CD4-positive, alpha-beta memory T cell (primary cell): ENCODE measurements around the gene GCHFR. TPM values are rescaled to one million over a fixed set of nuclear protein-coding genes. Genes with fewer than 3 reads are reported as not detected.

Source experiments
- CTCF ChIA-PET: fragments of 350-600 bp; sonication (Branson Sonifier 250); formaldehyde crosslinking; loops from one replicate; lab custom pipeline; 2021; ENCODE audit warnings: inconsistent platforms; ENCODE audit not compliant: partially characterized antibody; lab: Charles Lee
- POLR2A ChIA-PET: fragments of 350-600 bp; sonication (Branson Sonifier 250); formaldehyde crosslinking; loops from one replicate; lab custom pipeline; 2021; ENCODE audit not compliant: partially characterized antibody; lab: Charles Lee
- DNase-seq, 5 donors: peaks; one replicate each; pipeline versions ENCODE4 v3.0.0 to v3.0.0-alpha.2; 2020 to 2022; ENCODE audit warnings: mixed read lengths in 1 of 5
- H3K27ac ChIP-seq: one replicate; pipeline ENCODE4 v1.7.0; 2013; ENCODE audit warnings: low read depth, low read length
- H3K27me3 ChIP-seq: 2 replicates; pipeline ENCODE4 v1.7.0; 2013; ENCODE audit warnings: mild to moderate bottlenecking, low read length, moderate library complexity; ENCODE audit not compliant: insufficient read depth
- H3K36me3 ChIP-seq: 2 replicates; pipeline ENCODE4 v1.7.0; 2013; ENCODE audit warnings: mild to moderate bottlenecking, low read length, moderate library complexity; ENCODE audit not compliant: insufficient read depth
- H3K4me1 ChIP-seq: 2 replicates; pipeline ENCODE4 v1.7.0; 2013; ENCODE audit warnings: mild to moderate bottlenecking, low read length, moderate library complexity; ENCODE audit not compliant: insufficient read depth
- H3K4me3 ChIP-seq, 2 donors: one replicate each; pipeline ENCODE4 v1.7.0; 2013; ENCODE audit warnings: low read length in 2 of 2, mild to moderate bottlenecking in 1 of 2
- H3K9me3 ChIP-seq, 2 donors: one replicate each; pipeline ENCODE4 v1.7.0; 2013; ENCODE audit warnings: low read length in 2 of 2, control low read depth in 1 of 2; ENCODE audit not compliant: control insufficient read depth in 1 of 2
- H3K27ac Mint-ChIP-seq, 7 donors: one replicate each; pipeline ENCODE4 v1.8.0; 2020 to 2021; ENCODE audit warnings: mixed read lengths in 7 of 7, mild to moderate bottlenecking in 6 of 7, inconsistent platforms in 3 of 7, moderate library complexity in 3 of 7
- H3K27me3 Mint-ChIP-seq, 2 donors: one replicate each; pipeline ENCODE4 v1.8.0; 2020 to 2021; ENCODE audit warnings: mixed read lengths in 2 of 2
- H3K36me3 Mint-ChIP-seq, 2 donors: one replicate each; pipeline ENCODE4 v1.8.0; 2020 to 2021; ENCODE audit warnings: mixed read lengths in 2 of 2, inconsistent platforms in 1 of 2, mild to moderate bottlenecking in 1 of 2
- H3K4me1 Mint-ChIP-seq, 4 donors: one replicate each; pipeline ENCODE4 v1.8.0; 2020 to 2021; ENCODE audit warnings: mixed read lengths in 4 of 4, mild to moderate bottlenecking in 1 of 4
- H3K4me3 Mint-ChIP-seq, 8 donors: one replicate each; pipeline ENCODE4 v1.8.0; 2020 to 2021; ENCODE audit warnings: mixed read lengths in 8 of 8, mild to moderate bottlenecking in 7 of 8, moderate library complexity in 6 of 8, inconsistent platforms in 3 of 8
- H3K9me3 Mint-ChIP-seq, 8 donors: one replicate each; pipeline ENCODE4 v1.8.0; 2020 to 2021; ENCODE audit warnings: mixed read lengths in 8 of 8, mild to moderate bottlenecking in 5 of 8, inconsistent platforms in 3 of 8, moderate library complexity in 1 of 8
- intact Hi-C: fragments of 100-400 bp; cut with micrococcal nuclease; formaldehyde crosslinking; loops from one replicate; pipeline ENCODE4 v1.15.1; 2023
- polyA plus RNA-seq, 2 donors: library from polyadenylated mRNA; unstranded; fragments of 300-500 nt; fragmentation: Illumina TruSeq; gene quantifications; one replicate each; pipeline ENCODE4 v1.2.3, GENCODE V29; 2021
- total RNA-seq, 2 experiments: library from RNA; stranded (reverse); gene quantifications; one replicate each; pipeline ENCODE4 v1.2.3, GENCODE V29; 2021

GCHFR gene
- total and polyA plus RNA-seq, 4 experiments from 2014 or later, result 21.2 to 115 (median 49.4) TPM

- H3K27me3 ChIP-seq, result no peaks in the 10 kb centered on the region
- peak overlapping the region in 1 of 7 donors; percentile 36 for H3K27ac Mint-ChIP-seq
Measured at GRCh38 chr15:40793216-40793989, 29.5 kb downstream of the GCHFR start.

GRCh38 chr15:40796041-40796440 is 32.2 kb downstream of the GCHFR start:
- ChIA-PET CTCF (interaction anchor here (0.6 to 2.0 kb wide), 4 partner anchors 10 to 223 kb away, joined by 3 to 5 read pairs (median 4); no protein-coding TSS in a partner anchor), POLR2A (no interaction called here)
- peak overlapping the region in 1 of 7 donors; percentile 63 for H3K27ac Mint-ChIP-seq
- no peaks in the 10 kb centered on the region for H3K27me3 ChIP-seq
- no peaks in the 10 kb centered on the region for H3K4me1 ChIP-seq
- peaks cover 14 to 33% (median 23%) of the 10 kb centered on the region in 4 donors for H3K4me1 Mint-ChIP-seq
- DNase-seq, result no peak
- H3K4me3 ChIP-seq, result no peak overlapping the region
- no peak overlapping the region for H3K4me3 Mint-ChIP-seq
- no peak overlapping the region for H3K27ac ChIP-seq
- H3K36me3 ChIP-seq, result peaks cover 8% of the 10 kb centered on the region
- intact Hi-C loops, result no loop called here
- no peaks in the 10 kb centered on the region for H3K9me3 ChIP-seq
- no peaks in the 10 kb centered on the region for H3K27me3 Mint-ChIP-seq
- peaks cover 26 to 27% of the 10 kb centered on the region in 2 donors for H3K36me3 Mint-ChIP-seq
- H3K9me3 Mint-ChIP-seq, result no peaks in the 10 kb centered on the region

More at GRCh38 chr15:40793216-40793989, 29.5 kb downstream of the GCHFR start:
- Histone ChIP-seq H3K4me3 (no peak overlapping the region), H3K27ac (no peak overlapping the region), H3K4me1 (peaks cover 5% of the 10 kb centered on the region), H3K36me3 (peaks cover 6% of the 10 kb centered on the region), H3K9me3 (no peaks in the 10 kb centered on the region)
- H3K36me3 Mint-ChIP-seq, result peaks cover 12 to 18% of the 10 kb centered on the region in 2 donors
- no peak for DNase-seq
- no peaks in the 10 kb centered on the region for H3K9me3 Mint-ChIP-seq
- peaks cover 14 to 25% (median 22%) of the 10 kb centered on the region in 4 donors for H3K4me1 Mint-ChIP-seq
- ChIA-PET CTCF (interaction anchor here (1.6 to 3.0 kb wide), 2 partner anchors 9 to 11 kb away, joined by 6 to 9 read pairs; no protein-coding TSS in a partner anchor), POLR2A (no interaction called here)
- intact Hi-C loops, result no loop called here
- H3K4me3 Mint-ChIP-seq, result no peak overlapping the region
- H3K27me3 Mint-ChIP-seq, result no peaks in the 10 kb centered on the region

GRCh38 chr15:40796512-40796911 is 32.6 kb downstream of the GCHFR start:
- Mint-ChIP-seq H3K4me3 (no peak overlapping the region), H3K4me1 (peaks cover 15 to 33% (median 25%) of the 10 kb centered on the region in 4 donors), H3K9me3 (no peaks in the 10 kb centered on the region), H3K27me3 (no peaks in the 10 kb centered on the region), H3K36me3 (peaks cover 28 to 29% of the 10 kb centered on the region in 2 donors), H3K27ac (no peak overlapping the region)
- Histone ChIP-seq H3K27me3 (no peaks in the 10 kb centered on the region), H3K9me3 (no peaks in the 10 kb centered on the region), H3K36me3 (peaks cover 9% of the 10 kb centered on the region), H3K27ac (no peak overlapping the region), H3K4me3 (no peak overlapping the region), H3K4me1 (no peaks in the 10 kb centered on the region)
- DNase-seq, result no peak
- CTCF ChIA-PET, result interaction anchor here (0.6 to 1.4 kb wide), 3 partner anchors 10 to 224 kb away, joined by 3 to 5 read pairs (median 3); no protein-coding TSS in a partner anchor
- POLR2A ChIA-PET, result interaction anchor here (0.6 to 0.9 kb wide), 2 partner anchors 9 to 269 kb away, joined by 3 to 4 read pairs; no protein-coding TSS in a partner anchor
- intact Hi-C loops, result no loop called here

GRCh38 chr15:40799523-40799922 is 35.7 kb downstream of the GCHFR start:
- Histone ChIP-seq H3K27me3 (no peaks in the 10 kb centered on the region), H3K9me3 (no peaks in the 10 kb centered on the region), H3K4me1 (no peaks in the 10 kb centered on the region), H3K36me3 (peaks cover 3% of the 10 kb centered on the region), H3K4me3 (no peak overlapping the region), H3K27ac (no peak overlapping the region)
- Mint-ChIP-seq H3K36me3 (peaks cover 28 to 31% of the 10 kb centered on the region in 2 donors), H3K4me3 (no peak overlapping the region), H3K9me3 (no peaks in the 10 kb centered on the region), H3K4me1 (peaks cover 20 to 38% (median 23%) of the 10 kb centered on the region in 4 donors), H3K27ac (peak overlapping the region in 1 of 7 donors; percentile 13), H3K27me3 (no peaks in the 10 kb centered on the region)
- POLR2A ChIA-PET, result no interaction called here
- DNase-seq, result no peak
- CTCF ChIA-PET, result no interaction called here
- intact Hi-C loops, result no loop called here

- Histone ChIP-seq H3K27me3 (no peaks in the 10 kb centered on the region), H3K9me3 (no peaks in the 10 kb centered on the region), H3K4me3 (no peak overlapping the region), H3K4me1 (peaks cover 15% of the 10 kb centered on the region), H3K36me3 (peaks cover 3% of the 10 kb centered on the region), H3K27ac (no peak overlapping the region)
- ChIA-PET CTCF (interaction anchor here (0.8 to 1.9 kb wide), 2 partner anchors 10 to 20 kb away, joined by 4 to 6 read pairs; no protein-coding TSS in a partner anchor), POLR2A (no interaction called here)
- H3K9me3 Mint-ChIP-seq, result no peaks in the 10 kb centered on the region
- no peak for DNase-seq
- no peaks in the 10 kb centered on the region for H3K27me3 Mint-ChIP-seq
- H3K27ac Mint-ChIP-seq, result no peak overlapping the region
- H3K36me3 Mint-ChIP-seq, result peaks cover 29 to 32% of the 10 kb centered on the region in 2 donors
- peaks cover 23 to 47% (median 27%) of the 10 kb centered on the region in 4 donors for H3K4me1 Mint-ChIP-seq
- no peak overlapping the region for H3K4me3 Mint-ChIP-seq
- intact Hi-C loops, result no loop called here
Measured at GRCh38 chr15:40803076-40803475, 39.2 kb downstream of the GCHFR start.

GRCh38 chr15:40803688-40804087 is 39.8 kb downstream of the GCHFR start:
- Histone ChIP-seq H3K27me3 (no peaks in the 10 kb centered on the region), H3K36me3 (peaks cover 3% of the 10 kb centered on the region), H3K4me1 (peaks cover 20% of the 10 kb centered on the region), H3K9me3 (no peaks in the 10 kb centered on the region), H3K4me3 (no peak overlapping the region), H3K27ac (no peak overlapping the region)
- intact Hi-C loops, result no loop called here
- ChIA-PET CTCF (interaction anchor here (1.9 kb wide), 1 partner anchor 11 kb away, joined by 6 read pairs; no protein-coding TSS in a partner anchor), POLR2A (interaction anchor here (0.6 kb wide), 1 partner anchor 529 kb away, joined by 3 read pairs; the partner anchor contains the start of genes NUSAP1 and OIP5)
- Mint-ChIP-seq H3K27me3 (no peaks in the 10 kb centered on the region), H3K36me3 (peaks cover 23 to 26% of the 10 kb centered on the region in 2 donors), H3K4me3 (no peak overlapping the region), H3K4me1 (peaks cover 21 to 47% (median 26%) of the 10 kb centered on the region in 4 donors), H3K27ac (peak overlapping the region in 1 of 7 donors; percentile 63), H3K9me3 (no peaks in the 10 kb centered on the region)
- DNase-seq, result no peak

- H3K4me1 ChIP-seq, result peaks cover 20% of the 10 kb centered on the region
- Mint-ChIP-seq H3K27me3 (no peaks in the 10 kb centered on the region), H3K4me3 (peak overlapping the region; percentile 96 to 100 (median 98)), H3K36me3 (peaks cover 18 to 19% of the 10 kb centered on the region in 2 donors), H3K4me1 (peaks cover 18 to 36% (median 22%) of the 10 kb centered on the region in 4 donors), H3K27ac (peak overlapping the region; percentile 92 to 100 (median 98)), H3K9me3 (no peaks in the 10 kb centered on the region)
- peak overlapping the region; percentile 95 to 100 for H3K4me3 ChIP-seq
- intact Hi-C loops, result loop anchor here (1.0 to 5.0 kb wide), 9 partner anchors 20 to 526 kb away; partner anchors contain the start of genes CCDC32, GCHFR, INAFM2 and KNL1
- DNase-seq, result no peak
- peak overlapping the region; percentile 97 for H3K27ac ChIP-seq
- ChIA-PET POLR2A (interaction anchor here (1.2 to 3.4 kb wide), 6 partner anchors 10 to 237 kb away, joined by 3 to 30 read pairs (median 6); partner anchors contain the start of genes RAD51, RPUSD2, SPINT1 and VPS18), CTCF (interaction anchor here (0.7 to 2.2 kb wide), 6 partner anchors 10 to 217 kb away, joined by 3 to 7 read pairs (median 3); no protein-coding TSS in a partner anchor)
- no peaks in the 10 kb centered on the region for H3K9me3 ChIP-seq
- peaks cover 6% of the 10 kb centered on the region for H3K36me3 ChIP-seq
- H3K27me3 ChIP-seq, result no peaks in the 10 kb centered on the region
Measured at GRCh38 chr15:40806672-40807027, 42.8 kb downstream of the GCHFR start.
